Calu3 (cell line): ENCODE results near the gene PFN1. TPM values are rescaled to one million over a fixed set of nuclear protein-coding genes. Genes with fewer than 3 reads are reported as not detected.
"Not testable (repeated sequence)": the region's sequence is repeated elsewhere in the genome, so short reads cannot be mapped to it uniquely, and the experiment has no call there.

ENCODE experiments used
- BruUV-seq: library from RNA; stranded (reverse); fragments of 400-500 nt; replicated peaks from 2 replicates; lab custom pipeline; 2021; lab: Mats Ljungman, UMichigan
- CTCF ChIA-PET: fragments of 300-600 bp; sonication (Branson Sonifier 250); formaldehyde crosslinking; loops from one replicate; lab custom pipeline; 2022; ENCODE audit warnings: antibody characterized with exemption; lab: Charles Lee
- DNase-seq: peaks from one replicate; pipeline ENCODE4 v3.0.0; 2022
- H3K27ac Mint-ChIP-seq: one replicate; pipeline ENCODE4 v1.8.0; 2022; ENCODE audit warnings: mixed read lengths; ENCODE audit not compliant: unreplicated experiment
- H3K27me3 Mint-ChIP-seq: one replicate; pipeline ENCODE4 v1.8.0; 2022; ENCODE audit warnings: mixed read lengths; ENCODE audit not compliant: unreplicated experiment
- H3K36me3 Mint-ChIP-seq: one replicate; pipeline ENCODE4 v1.8.0; 2022; ENCODE audit warnings: mild to moderate bottlenecking, moderate library complexity, mixed read lengths; ENCODE audit not compliant: insufficient read depth, unreplicated experiment
- H3K4me1 Mint-ChIP-seq: one replicate; pipeline ENCODE4 v1.8.0; 2022; ENCODE audit warnings: mild to moderate bottlenecking, low read depth, mixed read lengths; ENCODE audit not compliant: unreplicated experiment
- H3K4me3 Mint-ChIP-seq: one replicate; pipeline ENCODE4 v1.8.0; 2022; ENCODE audit warnings: mild to moderate bottlenecking, low read depth, moderate library complexity, mixed read lengths; ENCODE audit not compliant: unreplicated experiment
- H3K9me3 Mint-ChIP-seq: one replicate; pipeline ENCODE4 v1.8.0; 2022; ENCODE audit warnings: low read depth, mixed read lengths; ENCODE audit not compliant: unreplicated experiment
- CTCF ChIP-seq: fragments of 200-600 bp; IDR thresholded peaks from one replicate; pipeline ENCODE4 v1.8.0; 2022; ENCODE audit warnings: antibody characterized with exemption; ENCODE audit not compliant: unreplicated experiment
- intact Hi-C: fragments of 100-400 bp; cut with micrococcal nuclease; formaldehyde crosslinking; loops from one replicate; pipeline ENCODE4 v1.10.0; 2022; ENCODE audit not compliant: unreplicated experiment
- total RNA-seq: library from RNA; stranded (reverse); gene quantifications from 2 replicates; pipeline ENCODE4 v1.2.3, GENCODE V29; 2022

PFN1 gene
- total RNA-seq, 1 experiment from 2014 or later, result 605 TPM

GRCh38 chr17:4908711-4909496, 39.4 kb downstream of the PFN1 start:
- intact Hi-C loops, result loop anchor here (1.0 kb wide), 1 partner anchor 153 kb away; no protein-coding TSS in a partner anchor
- Mint-ChIP-seq H3K27me3 (no peaks in the 10 kb centered on the region), H3K4me1 (no peaks in the 10 kb centered on the region), H3K9me3 (no peaks in the 10 kb centered on the region), H3K27ac (no peak overlapping the region), H3K36me3 (no peaks in the 10 kb centered on the region), H3K4me3 (no peak overlapping the region)
- peak; percentile 65 for TF ChIP-seq CTCF
- CTCF ChIA-PET, result interaction anchor here (0.6 to 1.9 kb wide), 9 partner anchors 25 to 199 kb away, joined by 3 to 11 read pairs (median 5); partner anchors contain the start of genes ARRB2, CAMTA2, RNF167 and SLC25A11
- peak; percentile 80 for DNase-seq
- no TSS peak for BruUV-seq

GRCh38 chr17:4908301-4908700, 40.0 kb downstream of the PFN1 start:
- no peak for TF ChIP-seq CTCF
- H3K9me3 Mint-ChIP-seq, result no peaks in the 10 kb centered on the region
- no peaks in the 10 kb centered on the region for H3K27me3 Mint-ChIP-seq
- no TSS peak for BruUV-seq
- CTCF ChIA-PET, result interaction anchor here (0.8 to 1.9 kb wide), 6 partner anchors 26 to 120 kb away, joined by 3 to 11 read pairs (median 6); partner anchors contain the start of genes CAMTA2, RNF167, SLC25A11 and SPAG7
- H3K4me1 Mint-ChIP-seq, result peaks cover 5% of the 10 kb centered on the region
- H3K36me3 Mint-ChIP-seq, result no peaks in the 10 kb centered on the region
- H3K27ac Mint-ChIP-seq, result no peak overlapping the region
- DNase-seq, result no peak
- H3K4me3 Mint-ChIP-seq, result no peak overlapping the region
- intact Hi-C loops, result no loop called here

- intact Hi-C loops, H3K27ac Mint-ChIP-seq: not testable (repeated sequence)
These were observed 41.7 kb downstream of the PFN1 start for GRCh38 chr17:4906642-4907041.

GRCh38 chr17:4903051-4903818, 45.1 kb downstream of the PFN1 start, which contains the start of gene CHRNE:
Gene CHRNE (minus strand): TSS chr17:4903098. CDS start chr17:4903063, 35 bp downstream.
- CTCF ChIA-PET, result interaction anchor here (0.7 to 1.0 kb wide), 2 partner anchors 172 to 188 kb away, joined by 3 read pairs; partner anchors contain the start of gene MED11
- Mint-ChIP-seq H3K36me3 (peaks cover 14% of the 10 kb centered on the region), H3K27me3 (no peaks in the 10 kb centered on the region), H3K9me3 (no peaks in the 10 kb centered on the region), H3K4me1 (peaks cover 14% of the 10 kb centered on the region), H3K4me3 (no peak within 1 kb of the TSS), H3K27ac (peak within 1 kb of the TSS; percentile 50)
- peak; percentile 57 for TF ChIP-seq CTCF
- intact Hi-C loops, result loop anchor here (5.0 kb wide), 1 partner anchor 116 kb away; the partner anchor contains the start of genes GLTPD2 and VMO1
- peak; percentile 75 for DNase-seq
- no TSS peak for BruUV-seq

More at GRCh38 chr17:4906642-4907041, 41.7 kb downstream of the PFN1 start:
- not testable (repeated sequence) for H3K36me3 Mint-ChIP-seq, BruUV-seq, H3K9me3 Mint-ChIP-seq, H3K4me3 Mint-ChIP-seq, H3K27me3 Mint-ChIP-seq, DNase-seq
- CTCF ChIA-PET, result interaction anchor here (0.6 kb wide), 1 partner anchor 148 kb away, joined by 3 read pairs; no protein-coding TSS in a partner anchor
- peaks cover 14% of the 10 kb centered on the region for H3K4me1 Mint-ChIP-seq
